GM12878 (cell line): ENCODE measurements around the gene BLTP3B. TPM values are rescaled to one million over a fixed set of nuclear protein-coding genes. Genes with fewer than 3 reads are reported as not detected.

Experiments
- ATAC-seq: fragments of 200-7000 bp; cut with Tn5 transposase; 3 replicates; pipeline ENCODE4 v1.9.1; 2020; ENCODE audit warnings: mild to moderate bottlenecking, moderate library complexity
- BruUV-seq: library from RNA; stranded (reverse); fragments of 400-500 nt; replicated peaks from 2 replicates; lab custom pipeline; 2021; lab: Mats Ljungman, UMichigan
- CTCF ChIA-PET: fragments of 300-600 bp; sonication (Branson Sonifier 250); formaldehyde crosslinking; extraction: SDS; loops from one replicate; lab custom pipeline; 2021; ENCODE audit warnings: inconsistent platforms; lab: Yijun Ruan, JAX
- POLR2A ChIA-PET: fragments of 350-600 bp; formaldehyde crosslinking; extraction: SDS; loops from one replicate; lab custom pipeline; 2021; ENCODE audit warnings: inconsistent platforms; lab: Charles Lee
- RAD21 ChIA-PET: fragments of 300-600 bp; sonication (Branson Sonifier 250); formaldehyde crosslinking; loops from one replicate; lab custom pipeline; 2023; ENCODE audit warnings: antibody characterized with exemption; ENCODE audit not compliant: unreplicated experiment; lab: Charles Lee
- SMC1A ChIA-PET: fragments of 300-600 bp; sonication (Branson Sonifier 250); formaldehyde crosslinking; loops from one replicate; lab custom pipeline; 2023; ENCODE audit not compliant: unreplicated experiment, uncharacterized antibody; lab: Charles Lee
- DNase-seq: peaks from one replicate; pipeline ENCODE4 v3.0.0-alpha.2; 2011; ENCODE audit warnings: low read depth, low spot score
- FAIRE-seq: peaks from 3 replicates; lab custom pipeline; 2011; peaks lifted over from hg19 to GRCh38; lab: Jason Lieb, UNC
- H2AFZ ChIP-seq: 2 replicates; pipeline ENCODE4 v1.6.0; 2011; ENCODE audit warnings: low read depth, low read length, control low read depth; ENCODE audit not compliant: control insufficient read depth
- H3K27ac ChIP-seq: 2 replicates; pipeline ENCODE4 v1.5.1; 2011; ENCODE audit warnings: control low read depth; ENCODE audit not compliant: control insufficient read depth, insufficient read depth
- H3K27me3 ChIP-seq, 2 experiments: replicated peaks in 1 of 2; 2 replicates each; pipeline versions ENCODE4 v1.6.0 to v1.6.1; 2011; ENCODE audit warnings: low read length in 1 of 2; ENCODE audit not compliant: control insufficient read depth in 2 of 2, insufficient read depth in 2 of 2
- H3K36me3 ChIP-seq, 2 experiments: 2 replicates each; pipeline ENCODE4 v1.5.1; 2011; ENCODE audit warnings: low read length in 1 of 2; ENCODE audit not compliant: control insufficient read depth in 2 of 2, insufficient read depth in 2 of 2
- H3K4me1 ChIP-seq: 2 replicates; pipeline ENCODE4 v1.6.1; 2011; ENCODE audit warnings: mild to moderate bottlenecking, low read length, moderate library complexity, mixed read lengths; ENCODE audit not compliant: control insufficient read depth, insufficient read depth
- H3K4me2 ChIP-seq: 2 replicates; pipeline ENCODE4 v1.6.0; 2011; ENCODE audit warnings: control low read depth; ENCODE audit not compliant: control insufficient read depth, insufficient read depth
- H3K4me3 ChIP-seq: fragments of 200-600 bp; sonication (generic); 2 replicates; pipeline ENCODE4 v1.5.1; 2016
- H3K79me2 ChIP-seq: 2 replicates; pipeline ENCODE4 v1.6.0; 2011; ENCODE audit warnings: low read length; ENCODE audit not compliant: control insufficient read depth, insufficient read depth
- H3K9ac ChIP-seq: 2 replicates; pipeline ENCODE4 v1.8.0; 2011; ENCODE audit warnings: low read length, control low read depth, mixed read lengths; ENCODE audit not compliant: control insufficient read depth, insufficient read depth
- H3K9me3 ChIP-seq: replicated peaks from 3 replicates; pipeline ENCODE4 v1.5.1; 2011; ENCODE audit warnings: mild to moderate bottlenecking, low read length; ENCODE audit not compliant: control insufficient read depth, insufficient read depth
- H4K20me1 ChIP-seq: 2 replicates; pipeline ENCODE4 v1.6.0; 2011; ENCODE audit not compliant: control insufficient read depth, insufficient read depth
- BCL11A ChIP-seq: IDR thresholded peaks from 2 replicates; pipeline ENCODE4 v1.6.1; 2011; ENCODE audit warnings: low read depth, low read length
- CHD1 ChIP-seq: IDR thresholded peaks from 2 replicates; pipeline ENCODE4 v1.6.1; 2012; ENCODE audit warnings: low read depth, low read length, improper control_type of control experiment
- EED ChIP-seq: sonication (generic); IDR thresholded peaks from 2 replicates; pipeline ENCODE4 v1.6.1; 2016; ENCODE audit warnings: antibody characterized with exemption, low read depth
- HCFC1 ChIP-seq: fragments of 150-350 bp; IDR thresholded peaks from 2 replicates; pipeline ENCODE4 v1.6.1; 2014; ENCODE audit warnings: low read length
- HDGF ChIP-seq: fragments of 450-650 bp; IDR thresholded peaks from 2 replicates; pipeline ENCODE4 v1.6.1; 2016; ENCODE audit warnings: antibody characterized with exemption
- MEF2A ChIP-seq: IDR thresholded peaks from 2 replicates; pipeline ENCODE4 v1.6.1; 2011; ENCODE audit warnings: low read depth, mild to moderate bottlenecking, low read length, moderate library complexity; ENCODE audit not compliant: insufficient read depth
- NFXL1 ChIP-seq: fragments of 450-650 bp; IDR thresholded peaks from 2 replicates; pipeline ENCODE4 v1.6.1; 2017; ENCODE audit warnings: antibody characterized with exemption, mild to moderate bottlenecking, borderline replicate concordance
- PAX8 ChIP-seq: fragments of 450-650 bp; IDR thresholded peaks from 2 replicates; pipeline ENCODE4 v1.6.1; 2017; ENCODE audit warnings: mild to moderate bottlenecking, moderate library complexity
- STAT3 ChIP-seq: IDR thresholded peaks from 2 replicates; pipeline ENCODE4 v1.6.1; 2011; ENCODE audit warnings: low read depth, low read length, improper control_type of control experiment
- TBL1XR1 ChIP-seq: IDR thresholded peaks from 2 replicates; pipeline ENCODE4 v1.6.1; 2012; ENCODE audit warnings: low read depth, low read length, improper control_type of control experiment
- ZNF207 ChIP-seq: fragments of 450-650 bp; IDR thresholded peaks from 2 replicates; pipeline ENCODE4 v1.6.1; 2014; ENCODE audit warnings: antibody characterized with exemption, mild to moderate bottlenecking, borderline replicate concordance
- WGBS: methylation state at CpG from one replicate; pipeline ENCODE4 v1.1.6; 2016; ENCODE audit warnings: low lambda C conversion rate; ENCODE audit not compliant: insufficient replicate concordance, insufficient coverage; ENCODE audit errors: missing lambda C conversion rate; 5-methylcytosine and 5-hydroxymethylcytosine counted together
- in situ Hi-C: fragments of 300-500 bp; cut with MboI; formaldehyde crosslinking; loops from 9 replicates; pipeline ENCODE4 v1.14.3; 2018; ENCODE audit warnings: mixed read lengths
- intact Hi-C: fragments of 100-400 bp; cut with micrococcal nuclease; formaldehyde crosslinking; loops from one replicate; pipeline ENCODE4 v1.14.2; 2022; ENCODE audit not compliant: unreplicated experiment
- polyA plus RNA-seq, 11 experiments: library from polyadenylated mRNA; depleted of rRNA in 4 of 11; unstranded in 6 of 11; stranded (reverse) in 5 of 11; fragments of >200 nt; fragmentation: Nextera tagmentation in 4 of 11; fragmentation: Illumina TruSeq in 1 of 11; extraction: Ambion mirVana in 4 of 11; extraction: Trizol in 1 of 11; gene quantifications; 1 replicate in 1 of 11; 2 replicates in 10 of 11; pipeline versions ENCODE4 v1.2.1 to v1.2.3, GENCODE V29; 2011 to 2016; ENCODE audit warnings: inconsistent platforms in 2 of 11, missing spikeins in 2 of 11, low read depth in 1 of 11
- total RNA-seq, 4 experiments: library from RNA; depleted of rRNA in 3 of 4; stranded (reverse); fragments of >200 nt in 3 of 4; fragmentation: Illumina TruSeq in 1 of 4; extraction: Trizol in 1 of 4; gene quantifications; 2 replicates each; pipeline versions ENCODE4 v1.2.1 to v1.2.3, GENCODE V29; 2013 to 2021
- TF ChIP-seq, protein P1 (sequence below): IDR thresholded peaks from 2 replicates; pipeline ENCODE4 v1.6.1; 2012; ENCODE audit warnings: low read depth, low read length, improper control_type of control experiment
- TF ChIP-seq, protein P2 (sequence below): fragments of 450-650 bp; IDR thresholded peaks from 2 replicates; pipeline ENCODE4 v1.6.1; 2017; ENCODE audit warnings: mild to moderate bottlenecking, low read depth, inconsistent platforms; ENCODE audit not compliant: poor library complexity, severe bottlenecking
- TF ChIP-seq, protein P3 (sequence below): fragments of 450-650 bp; IDR thresholded peaks from 2 replicates; pipeline ENCODE4 v1.6.1; 2017; ENCODE audit warnings: mild to moderate bottlenecking

BLTP3B gene
- total and polyA plus RNA-seq, 10 of the 15 experiments (the other 5 are each of a cell fraction or from before 2014, with no cell fraction given), result 3.6 to 23.6 (median 17.0) TPM

DNA sequence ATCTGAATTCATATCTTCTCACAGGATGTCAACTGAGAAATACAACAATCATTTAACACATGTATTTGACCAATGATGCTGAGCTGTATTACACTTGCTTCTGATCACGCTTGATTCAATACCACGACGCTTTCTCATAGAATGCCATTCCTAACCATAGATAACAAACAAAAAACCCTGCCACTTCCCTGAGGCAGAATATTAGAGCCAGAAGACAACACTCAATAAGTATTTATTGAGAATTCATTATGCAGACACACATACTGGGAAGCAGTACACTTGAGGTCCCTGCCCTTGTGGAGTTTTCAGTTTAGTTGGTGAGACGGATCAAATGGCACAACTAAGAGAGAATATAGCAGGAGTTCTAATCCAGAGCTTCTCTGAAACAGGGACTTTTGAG lies 32.4 kb downstream of the BLTP3B start:
- ChIA-PET POLR2A (no interaction called here), SMC1A (interaction anchor here (0.6 kb wide), 1 partner anchor 411 kb away, joined by 3 read pairs; no protein-coding TSS in a partner anchor), CTCF (no interaction called here), RAD21 (no interaction called here)
- intact Hi-C loops, result no loop called here
- Histone ChIP-seq H3K27ac (no peak overlapping the region), H3K36me3 (no peaks in the 10 kb centered on the region; a peak in 1 of 4 replicates), H3K9me3 (no peaks in the 10 kb centered on the region; the same call in 1 of the 3 replicates), H3K27me3 (no peaks in the 10 kb centered on the region), H3K79me2 (no peaks in the 10 kb centered on the region; the same call in 1 of the 2 replicates), H3K4me3 (no peak overlapping the region), H3K4me1 (peaks cover 8% of the 10 kb centered on the region), H3K9ac (no peak overlapping the region), H2AFZ (no peak overlapping the region), H4K20me1 (no peaks in the 10 kb centered on the region), H3K4me2 (no peak overlapping the region)
- 100% methylated on average over 4 of the region's 4 CpGs for WGBS
- BruUV-seq, result no TSS peak
- in situ Hi-C loops, result no loop called here
- no peak for ATAC-seq
- FAIRE-seq, result no peak
- TF ChIP-seq MEF2A (no peak), CHD1 (no peak), HCFC1 (no peak), EED (no peak), HDGF (no peak)
- no peak for DNase-seq

DNA sequence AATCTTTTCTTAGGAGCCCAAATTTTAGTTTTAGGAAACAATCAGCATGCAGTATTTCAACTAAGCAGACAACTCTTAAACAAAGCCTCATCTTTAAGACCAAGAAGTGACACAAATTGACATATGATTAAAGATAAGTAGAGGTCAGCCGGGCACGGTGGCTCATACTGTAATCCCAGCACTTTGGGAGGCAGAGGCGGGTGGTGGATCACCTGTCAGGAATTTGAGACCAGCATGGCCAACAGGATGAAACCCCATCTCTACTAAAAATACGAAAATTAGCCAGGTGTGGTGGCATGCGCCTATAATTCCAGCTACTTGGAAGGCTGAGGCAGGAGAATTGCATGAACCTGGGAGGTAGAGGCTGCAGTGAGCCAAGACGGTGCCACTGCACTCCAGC lies 35.8 kb downstream of the BLTP3B start:
- SMC1A ChIA-PET, result no interaction called here
- BruUV-seq, result no TSS peak
- CTCF ChIA-PET, result no interaction called here
- Histone ChIP-seq H4K20me1 (no peaks in the 10 kb centered on the region), H3K27ac (no peak overlapping the region), H3K4me3 (no peak overlapping the region), H3K36me3 (no peaks in the 10 kb centered on the region; a peak in 1 of 4 replicates), H3K79me2 (no peaks in the 10 kb centered on the region), H3K9ac (no peak overlapping the region), H3K4me2 (no peak overlapping the region), H2AFZ (no peak overlapping the region), H3K27me3 (no peaks in the 10 kb centered on the region), H3K4me1 (no peaks in the 10 kb centered on the region), H3K9me3 (no peaks in the 10 kb centered on the region; the same call in 1 of the 3 replicates)
- RAD21 ChIA-PET, result no interaction called here
- DNase-seq (no peak), ATAC-seq (no peak), FAIRE-seq (no peak)
- 98% methylated on average over 6 of the region's 6 CpGs for WGBS
- POLR2A ChIA-PET, result no interaction called here
- in situ Hi-C loops (no loop called here), intact Hi-C loops (no loop called here)
- TF ChIP-seq, protein P1, sequence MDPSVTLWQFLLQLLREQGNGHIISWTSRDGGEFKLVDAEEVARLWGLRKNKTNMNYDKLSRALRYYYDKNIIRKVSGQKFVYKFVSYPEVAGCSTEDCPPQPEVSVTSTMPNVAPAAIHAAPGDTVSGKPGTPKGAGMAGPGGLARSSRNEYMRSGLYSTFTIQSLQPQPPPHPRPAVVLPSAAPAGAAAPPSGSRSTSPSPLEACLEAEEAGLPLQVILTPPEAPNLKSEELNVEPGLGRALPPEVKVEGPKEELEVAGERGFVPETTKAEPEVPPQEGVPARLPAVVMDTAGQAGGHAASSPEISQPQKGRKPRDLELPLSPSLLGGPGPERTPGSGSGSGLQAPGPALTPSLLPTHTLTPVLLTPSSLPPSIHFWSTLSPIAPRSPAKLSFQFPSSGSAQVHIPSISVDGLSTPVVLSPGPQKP, result no peak
- TF ChIP-seq BCL11A, result no peak
- TF ChIP-seq, protein P2, sequence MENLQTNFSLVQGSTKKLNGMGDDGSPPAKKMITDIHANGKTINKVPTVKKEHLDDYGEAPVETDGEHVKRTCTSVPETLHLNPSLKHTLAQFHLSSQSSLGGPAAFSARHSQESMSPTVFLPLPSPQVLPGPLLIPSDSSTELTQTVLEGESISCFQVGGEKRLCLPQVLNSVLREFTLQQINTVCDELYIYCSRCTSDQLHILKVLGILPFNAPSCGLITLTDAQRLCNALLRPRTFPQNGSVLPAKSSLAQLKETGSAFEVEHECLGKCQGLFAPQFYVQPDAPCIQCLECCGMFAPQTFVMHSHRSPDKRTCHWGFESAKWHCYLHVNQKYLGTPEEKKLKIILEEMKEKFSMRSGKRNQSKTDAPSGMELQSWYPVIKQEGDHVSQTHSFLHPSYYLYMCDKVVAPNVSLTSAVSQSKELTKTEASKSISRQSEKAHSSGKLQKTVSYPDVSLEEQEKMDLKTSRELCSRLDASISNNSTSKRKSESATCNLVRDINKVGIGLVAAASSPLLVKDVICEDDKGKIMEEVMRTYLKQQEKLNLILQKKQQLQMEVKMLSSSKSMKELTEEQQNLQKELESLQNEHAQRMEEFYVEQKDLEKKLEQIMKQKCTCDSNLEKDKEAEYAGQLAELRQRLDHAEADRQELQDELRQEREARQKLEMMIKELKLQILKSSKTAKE, result no peak
- TF ChIP-seq STAT3, result no peak
- TF ChIP-seq TBL1XR1, result no peak
- TF ChIP-seq, protein P3, sequence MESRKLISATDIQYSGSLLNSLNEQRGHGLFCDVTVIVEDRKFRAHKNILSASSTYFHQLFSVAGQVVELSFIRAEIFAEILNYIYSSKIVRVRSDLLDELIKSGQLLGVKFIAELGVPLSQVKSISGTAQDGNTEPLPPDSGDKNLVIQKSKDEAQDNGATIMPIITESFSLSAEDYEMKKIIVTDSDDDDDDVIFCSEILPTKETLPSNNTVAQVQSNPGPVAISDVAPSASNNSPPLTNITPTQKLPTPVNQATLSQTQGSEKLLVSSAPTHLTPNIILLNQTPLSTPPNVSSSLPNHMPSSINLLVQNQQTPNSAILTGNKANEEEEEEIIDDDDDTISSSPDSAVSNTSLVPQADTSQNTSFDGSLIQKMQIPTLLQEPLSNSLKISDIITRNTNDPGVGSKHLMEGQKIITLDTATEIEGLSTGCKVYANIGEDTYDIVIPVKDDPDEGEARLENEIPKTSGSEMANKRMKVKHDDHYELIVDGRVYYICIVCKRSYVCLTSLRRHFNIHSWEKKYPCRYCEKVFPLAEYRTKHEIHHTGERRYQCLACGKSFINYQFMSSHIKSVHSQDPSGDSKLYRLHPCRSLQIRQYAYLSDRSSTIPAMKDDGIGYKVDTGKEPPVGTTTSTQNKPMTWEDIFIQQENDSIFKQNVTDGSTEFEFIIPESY, result no peak
- TF ChIP-seq PAX8, result no peak
- TF ChIP-seq NFXL1, result no peak
- no peak for TF ChIP-seq ZNF207
